NCI-H2196 treated with DMSO at 0.1 percent for 48 hours (cell line): ENCODE measurements around the gene ZMAT5.

Source experiments
- DNase-seq: peaks from one replicate; lab custom pipeline; 2025; ENCODE audit not compliant: unreplicated experiment; lab: John Stamatoyannopoulos, UW

ZMAT5 gene

DNA sequence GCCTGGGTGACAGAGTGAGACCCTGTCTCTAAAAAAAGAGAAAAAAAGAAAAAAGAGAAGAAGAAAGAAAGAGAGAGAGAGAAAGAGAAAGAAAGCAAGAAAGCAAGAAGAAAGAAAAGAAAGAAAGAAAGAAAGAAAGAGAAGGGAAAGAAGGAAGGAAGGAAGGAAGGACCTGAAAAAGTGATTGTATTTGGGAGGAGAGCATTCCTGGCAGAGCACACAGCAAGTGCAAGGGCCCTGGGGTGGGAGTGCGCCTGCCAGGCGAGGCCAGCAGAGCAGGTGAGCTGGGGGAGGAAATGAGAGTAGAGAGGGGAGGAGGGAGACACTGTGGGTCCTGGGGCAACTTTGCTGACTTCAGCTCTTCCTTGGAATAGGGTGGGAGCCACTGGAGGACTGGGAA is 54.7 kb downstream of the ZMAT5 start:
- no peak for DNase-seq

DNA sequence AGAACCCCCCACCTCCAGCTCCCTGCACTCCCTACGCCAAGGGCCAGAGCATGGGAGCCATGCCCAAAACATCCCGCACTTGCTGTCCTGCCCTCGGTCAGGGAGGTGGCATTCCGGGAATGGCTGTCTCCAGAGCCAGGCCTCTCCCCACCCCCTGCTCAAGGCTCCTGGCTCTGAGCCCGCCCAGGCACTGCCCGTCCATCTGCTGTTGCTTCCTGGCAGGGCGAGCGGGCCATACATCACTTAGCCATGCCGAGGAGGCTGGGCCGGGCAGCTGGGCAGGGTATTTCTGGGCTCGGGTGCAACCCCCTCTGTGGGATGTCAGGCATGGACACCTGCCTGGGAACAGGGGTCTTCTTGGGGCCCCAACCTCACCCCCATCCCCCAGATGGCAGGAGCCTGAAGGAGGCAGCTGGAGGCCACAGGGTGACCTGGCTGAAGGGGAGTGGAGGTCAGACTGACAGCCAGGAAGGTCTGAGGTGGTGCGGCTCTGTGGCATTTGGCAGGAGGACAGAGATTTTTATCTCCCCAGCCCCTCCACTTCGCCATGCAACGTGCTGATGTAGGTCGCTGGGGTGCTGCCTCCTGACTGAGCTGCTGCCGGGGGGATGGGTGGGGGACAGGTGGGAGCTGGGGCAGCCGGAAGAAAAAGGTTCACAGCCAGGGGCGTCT is 55.7 kb downstream of the ZMAT5 start:
- no peak for DNase-seq

DNA sequence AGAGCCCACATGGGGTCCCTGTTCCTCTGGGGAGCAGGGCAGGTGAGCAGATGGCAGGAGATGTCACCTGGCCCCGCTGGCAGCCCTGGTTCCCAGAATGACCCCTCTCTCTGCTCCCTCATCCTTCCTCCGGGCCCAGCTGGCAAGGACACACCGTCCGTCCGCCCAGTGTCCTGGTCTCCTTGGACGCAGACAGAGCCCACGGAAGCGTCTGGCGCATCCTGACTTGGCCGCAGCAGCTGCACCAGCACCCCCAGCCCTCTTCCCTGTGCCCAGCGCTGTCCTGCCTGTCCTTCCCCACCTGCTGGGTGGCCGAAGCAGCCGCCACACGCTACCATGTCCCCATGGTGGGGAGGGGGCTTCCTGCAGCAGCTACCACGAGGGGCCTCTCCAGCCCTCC is 56.6 kb downstream of the ZMAT5 start:
- no peak for DNase-seq

DNA sequence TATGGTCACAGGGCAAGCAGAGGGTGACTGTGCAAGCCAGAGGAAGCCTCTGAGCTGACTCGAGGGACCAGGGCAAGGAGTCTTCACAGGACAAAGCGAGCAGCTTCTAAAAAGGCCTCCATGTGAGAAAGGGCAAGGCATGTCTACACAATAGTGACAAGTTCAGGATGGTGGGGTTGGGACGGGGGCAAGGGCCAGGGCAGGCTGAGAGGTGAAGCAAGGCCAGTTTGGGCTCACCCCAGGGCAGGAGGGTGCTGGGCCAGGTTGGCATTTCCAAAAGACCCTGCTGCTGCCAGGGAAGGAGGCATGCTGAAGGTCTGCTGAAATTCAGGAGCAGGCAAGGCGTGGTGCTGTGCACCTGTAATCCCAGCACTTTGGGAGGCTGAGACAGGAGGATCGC is 59.3 kb downstream of the ZMAT5 start:
- no peak for DNase-seq

DNA sequence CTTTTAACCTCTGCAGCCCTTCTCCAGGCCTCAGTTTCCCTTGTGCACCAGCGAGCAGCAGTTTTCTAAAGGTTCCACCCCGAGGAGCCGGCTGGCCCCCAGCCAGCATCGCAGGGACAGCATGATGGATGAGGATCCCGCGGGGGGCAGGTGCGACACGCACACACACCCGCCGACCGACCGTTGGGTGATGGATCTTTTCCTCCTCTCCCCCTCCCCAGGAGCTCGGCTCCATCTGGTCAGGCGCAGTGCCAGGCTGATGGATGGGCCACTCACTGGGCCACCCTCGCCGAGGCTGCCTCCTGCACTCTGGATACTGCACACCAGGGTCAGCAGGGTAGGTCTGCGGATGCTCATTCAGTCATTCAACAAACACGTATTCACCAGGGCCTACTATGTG is 59.8 kb downstream of the ZMAT5 start:
- no peak for DNase-seq

DNA sequence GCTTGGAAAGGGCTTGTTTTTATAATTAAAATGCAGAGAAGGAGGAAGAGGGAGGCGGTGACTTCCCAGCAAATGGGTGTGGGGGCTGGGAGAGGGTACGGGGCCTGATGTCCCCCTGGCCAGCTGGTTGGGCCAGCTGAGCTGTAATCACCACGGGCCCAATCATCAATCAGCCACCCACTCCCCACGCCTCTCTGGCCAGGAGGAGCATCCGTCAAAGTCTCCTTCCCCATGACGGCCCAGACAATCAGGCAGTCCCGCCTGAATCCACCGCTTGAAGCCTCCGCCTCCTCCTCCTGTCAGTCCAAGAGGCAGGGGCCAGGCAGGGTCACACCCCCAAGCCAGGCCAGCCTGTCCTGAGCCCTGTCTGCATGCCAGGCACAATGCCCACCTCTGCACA is 60.3 kb downstream of the ZMAT5 start:
- DNase-seq = no peak

DNA sequence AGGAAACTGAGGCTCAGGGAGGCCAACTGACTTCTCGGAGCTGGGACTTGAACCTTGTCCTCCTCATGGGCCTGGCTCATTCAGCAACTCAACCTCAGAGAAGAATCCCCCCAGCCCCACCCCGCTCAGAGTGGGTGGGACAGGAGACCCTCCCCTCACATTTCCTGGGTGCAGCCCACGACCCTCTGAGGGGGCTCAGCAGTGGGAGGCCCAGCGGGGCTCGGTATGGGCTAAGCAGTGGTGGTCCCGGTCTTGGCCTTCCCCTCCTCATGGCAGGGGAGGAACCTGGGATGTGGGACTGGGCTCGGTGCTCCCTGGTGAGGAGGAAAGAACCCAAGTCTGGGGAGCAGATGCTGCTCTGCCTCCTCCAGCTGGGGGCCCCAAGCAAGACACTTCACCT is 61.2 kb downstream of the ZMAT5 start:
- DNase-seq = no peak

DNA sequence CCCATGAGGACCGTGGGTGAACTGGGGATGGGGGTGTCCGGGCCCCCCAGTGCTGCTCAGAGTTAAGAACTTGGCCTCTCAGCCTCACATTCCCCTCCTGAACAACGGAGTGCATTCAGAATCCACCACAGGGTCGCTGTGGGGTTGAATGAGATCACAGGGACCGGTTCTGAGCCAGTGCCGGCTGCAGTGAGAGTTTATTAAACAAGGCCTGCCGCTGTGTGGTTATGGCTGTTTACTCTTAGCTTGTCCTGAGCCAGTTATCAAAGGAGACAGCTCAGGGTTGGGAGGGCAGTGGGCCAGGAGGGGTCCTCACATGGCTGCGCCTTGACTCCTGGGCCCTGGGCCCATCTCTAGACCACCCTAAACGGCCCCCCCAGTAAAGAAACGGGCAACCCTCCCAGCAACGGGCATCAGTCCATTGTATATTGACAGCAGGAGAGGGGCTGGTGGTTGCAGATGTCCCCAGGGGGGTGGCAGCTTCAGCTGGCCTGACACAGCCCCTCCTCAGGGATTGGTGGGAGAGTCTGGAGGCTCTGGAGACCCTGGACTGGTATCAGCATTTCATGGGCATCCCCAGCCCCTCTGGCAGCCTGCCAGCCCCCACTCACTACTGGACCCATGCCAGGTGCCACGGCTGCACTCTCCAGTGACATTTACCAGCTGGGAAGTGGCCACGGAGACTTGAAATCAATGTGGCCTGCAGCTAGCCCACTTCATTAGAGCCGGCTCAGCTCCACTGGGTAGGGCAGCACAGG is 62.1 kb downstream of the ZMAT5 start:
- DNase-seq = no peak

DNA sequence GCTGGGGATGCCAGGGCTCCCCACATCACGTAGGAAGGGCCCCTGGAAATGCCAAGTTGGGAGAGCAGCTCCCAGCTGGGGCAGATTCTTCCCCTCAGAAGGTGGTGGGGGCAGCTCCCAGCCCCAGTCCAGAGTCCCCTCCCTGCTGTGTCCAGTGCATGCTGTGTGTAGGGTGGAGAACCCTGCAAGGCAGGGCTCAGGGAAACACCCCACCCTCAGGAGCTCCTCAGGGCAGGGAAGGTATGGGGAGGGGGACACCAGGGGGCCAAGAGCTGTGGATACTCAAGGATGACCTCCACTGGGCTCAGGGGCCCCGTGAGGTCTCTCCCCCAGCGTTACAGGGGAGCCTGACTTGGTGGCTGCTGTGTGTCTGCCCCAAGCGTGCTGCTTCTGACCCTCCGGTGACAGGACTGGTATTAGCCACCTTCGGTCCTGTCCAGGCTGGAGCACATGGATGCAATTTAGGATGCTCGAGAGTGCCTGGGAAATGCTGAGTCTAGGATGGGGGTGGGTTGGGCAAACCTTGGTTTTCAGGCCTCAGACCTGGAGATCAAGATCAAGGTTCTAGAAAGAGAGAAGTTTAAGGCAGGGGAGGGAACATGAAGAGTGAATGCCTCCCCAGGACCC is 63.1 kb downstream of the ZMAT5 start:
- no peak for DNase-seq

DNA sequence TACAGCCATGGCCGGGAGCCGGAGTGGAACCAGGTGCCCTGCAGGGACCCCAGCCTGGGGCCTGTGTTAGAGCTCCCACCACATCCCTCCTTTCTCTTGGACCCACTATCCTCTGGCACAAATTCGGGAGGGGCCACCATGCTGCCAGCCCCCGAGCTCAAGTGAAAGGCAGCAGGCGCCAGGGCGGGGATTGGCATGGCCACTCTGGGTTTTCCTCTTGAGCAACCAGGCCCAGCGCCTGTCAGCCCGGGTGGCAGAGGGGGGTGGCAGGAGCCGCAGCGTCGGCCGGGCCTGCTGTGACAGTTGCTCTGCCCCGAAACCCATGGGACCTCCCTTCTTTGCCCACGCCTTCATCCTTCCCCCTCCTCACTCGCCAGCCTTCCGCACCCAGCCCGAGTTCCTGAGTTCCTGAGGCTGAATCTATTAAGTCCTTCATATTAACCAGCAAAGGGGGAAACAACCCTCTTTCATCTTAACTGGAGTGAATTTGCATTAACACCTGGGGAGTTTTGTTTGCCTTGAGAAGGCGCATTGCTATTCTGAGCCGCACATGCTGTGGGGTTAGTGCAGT is 63.8 kb downstream of the ZMAT5 start:
- DNase-seq = no peak

DNA sequence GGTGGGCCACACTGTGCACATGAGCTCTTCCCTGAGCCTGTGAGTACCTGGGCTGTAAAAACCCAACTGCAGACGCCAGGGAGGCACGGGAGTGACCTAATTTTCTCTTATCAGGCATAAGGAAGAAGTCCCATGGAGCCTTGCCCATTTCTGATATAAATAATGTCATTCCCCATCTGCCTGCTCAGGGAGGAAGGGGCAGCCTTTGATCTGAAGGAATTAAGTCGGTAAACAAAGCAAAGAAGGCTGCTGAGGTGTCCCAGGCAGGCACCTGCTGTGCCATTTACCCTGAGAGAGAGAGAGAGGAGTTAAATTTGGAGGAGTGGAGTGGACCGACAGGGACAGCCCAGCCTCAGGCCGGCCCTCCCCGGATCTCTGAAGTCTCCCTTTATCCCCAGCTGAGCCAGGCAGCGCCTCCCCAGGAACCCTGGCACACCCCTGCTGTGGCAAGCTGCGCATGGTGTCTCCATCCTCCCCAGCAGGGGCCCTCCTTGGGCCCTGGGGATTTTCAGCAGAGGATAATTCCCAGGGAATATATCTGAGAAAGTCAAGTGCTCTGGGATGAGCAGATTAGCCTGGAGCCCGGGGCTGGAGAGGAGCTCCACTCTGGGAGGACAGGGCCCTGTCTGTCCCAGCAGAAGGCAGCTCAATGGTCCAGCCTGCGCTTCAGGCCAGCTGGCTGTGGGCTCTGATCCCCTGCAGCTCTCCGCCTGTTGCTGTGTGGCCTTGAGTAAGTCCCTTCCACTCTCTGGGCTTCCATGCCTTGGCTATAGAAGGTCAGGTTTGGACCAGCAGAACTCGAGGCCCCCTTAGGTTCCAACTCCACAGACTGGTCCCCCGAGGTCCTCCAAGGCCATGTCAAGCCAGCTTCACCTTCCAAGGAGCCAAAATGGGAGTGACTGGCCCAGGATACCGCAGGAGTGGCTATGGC is 64.5 kb downstream of the ZMAT5 start:
- DNase-seq = no peak

DNA sequence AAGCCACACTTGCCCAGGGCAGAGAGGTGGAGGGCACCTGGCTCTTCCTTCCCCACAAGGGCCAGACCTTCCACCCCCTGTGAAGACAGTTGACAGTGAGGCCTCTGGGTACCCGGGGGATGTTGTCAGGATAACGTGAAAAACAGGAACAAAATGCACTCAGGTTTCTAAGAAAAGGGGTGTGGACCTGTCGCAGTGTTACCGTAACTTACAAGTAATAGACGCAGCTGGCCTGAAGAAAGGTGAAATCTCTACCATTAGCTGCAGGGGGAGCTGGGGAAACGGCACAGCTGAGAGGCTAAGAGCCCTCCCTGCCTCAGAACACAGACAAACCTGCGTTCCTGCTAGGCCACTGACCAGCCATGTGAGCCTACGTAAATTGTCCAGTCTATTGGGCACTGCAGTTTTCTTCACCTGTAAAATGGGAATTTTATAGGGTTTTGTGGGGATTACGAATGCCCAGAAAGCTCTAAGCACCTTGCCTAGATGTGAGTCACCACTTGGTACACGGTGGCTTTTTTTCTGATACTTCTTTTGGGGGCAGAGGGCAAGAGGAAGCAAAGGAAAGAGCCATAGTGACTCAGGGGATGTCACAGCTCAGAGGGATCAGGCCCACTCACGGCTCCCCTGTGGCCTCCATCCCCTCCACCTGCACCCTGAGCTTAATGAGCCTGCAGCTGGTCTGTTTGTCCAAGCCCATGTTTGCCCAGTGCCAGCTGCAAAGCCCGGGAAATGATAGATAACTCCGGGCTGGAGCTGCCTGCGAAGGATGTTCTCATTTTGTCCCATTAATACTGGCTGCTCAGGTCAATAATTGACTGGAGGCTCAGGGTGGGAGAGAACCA is 65.4 kb downstream of the ZMAT5 start:
- peak; percentile 21 for DNase-seq

DNA sequence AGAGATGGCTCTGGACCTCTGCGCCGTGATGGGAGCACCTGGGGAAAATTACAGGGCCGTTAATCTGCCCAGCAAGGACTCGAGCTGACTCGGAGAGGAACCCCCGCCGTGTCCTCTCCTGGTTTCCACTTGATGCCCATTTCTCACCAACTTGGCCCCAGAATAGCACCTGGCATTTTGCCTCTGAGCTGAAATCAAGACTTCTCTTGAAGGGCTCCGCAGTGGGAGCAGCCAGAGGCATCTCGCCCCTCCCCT is 66.0 kb downstream of the ZMAT5 start:
- no peak for DNase-seq

DNA sequence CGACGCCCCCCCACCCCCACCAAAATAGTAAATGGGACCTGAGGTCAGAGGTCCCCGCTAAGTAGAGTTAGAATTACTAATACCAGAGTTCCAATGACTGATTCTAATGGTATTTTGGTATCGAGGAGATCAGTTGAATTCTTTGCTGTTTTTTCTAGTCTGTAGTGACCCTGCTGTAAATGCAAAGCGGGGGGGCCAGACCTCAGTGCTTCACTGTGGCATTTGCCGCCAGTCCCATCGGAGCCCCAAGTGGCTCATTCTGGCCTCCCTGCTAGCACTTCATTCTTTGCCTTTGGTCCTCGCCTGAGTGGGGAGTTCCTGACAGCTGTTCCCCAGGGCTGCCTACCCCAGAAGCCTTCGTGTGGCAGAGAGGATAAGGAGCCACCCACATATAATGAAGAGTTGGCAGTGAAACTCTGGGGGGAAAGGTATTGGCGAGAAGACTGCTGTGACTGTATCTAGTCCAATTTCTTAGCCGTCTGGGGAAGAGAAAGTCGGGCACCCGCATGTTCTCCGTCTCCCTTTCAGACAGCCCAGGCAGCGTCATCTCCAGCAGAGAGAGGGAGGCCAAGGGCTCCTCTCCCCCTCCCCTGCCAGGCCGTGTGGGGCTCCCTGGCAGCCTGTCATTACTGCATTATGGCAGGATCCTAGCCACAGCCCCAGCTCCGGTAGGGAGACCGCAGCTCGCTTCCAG is 66.5 kb downstream of the ZMAT5 start:
- no peak for DNase-seq

DNA sequence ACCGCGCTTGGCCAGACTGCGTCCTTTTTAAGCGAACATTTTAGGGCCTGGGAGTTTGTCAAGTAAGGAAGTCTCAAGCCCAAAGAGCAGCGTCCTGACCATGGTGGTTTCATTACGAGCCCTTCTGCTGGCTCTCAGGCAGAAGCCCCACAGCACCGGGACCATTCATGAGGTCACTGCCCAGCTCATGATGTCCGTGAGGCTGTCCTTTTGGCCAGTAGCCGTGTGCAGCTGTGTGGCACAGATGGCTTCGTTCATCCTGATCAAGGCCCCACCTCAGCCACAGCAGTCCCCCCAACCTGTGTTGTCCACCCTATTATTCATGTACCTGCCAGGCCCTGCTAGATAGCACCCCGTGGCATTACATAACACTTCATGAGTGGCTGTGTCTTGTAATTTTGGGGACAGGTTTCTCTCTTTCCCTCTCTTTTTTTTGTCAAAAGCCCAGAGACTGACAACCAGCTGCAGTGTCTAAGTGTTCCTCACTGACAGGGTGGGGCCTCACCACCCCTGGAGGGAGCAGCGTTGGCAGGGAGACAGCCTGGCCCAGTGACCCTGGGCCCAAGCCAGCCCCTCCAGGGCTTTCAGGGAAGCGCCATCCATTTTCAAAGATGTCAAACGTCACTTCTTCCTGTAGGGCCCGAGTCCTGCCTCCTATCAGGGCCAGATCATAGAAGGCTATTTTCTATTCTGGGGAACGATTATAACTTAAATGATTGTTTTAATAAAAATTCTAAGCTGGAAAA is 68.8 kb downstream of the ZMAT5 start:
- DNase-seq = no peak

DNA sequence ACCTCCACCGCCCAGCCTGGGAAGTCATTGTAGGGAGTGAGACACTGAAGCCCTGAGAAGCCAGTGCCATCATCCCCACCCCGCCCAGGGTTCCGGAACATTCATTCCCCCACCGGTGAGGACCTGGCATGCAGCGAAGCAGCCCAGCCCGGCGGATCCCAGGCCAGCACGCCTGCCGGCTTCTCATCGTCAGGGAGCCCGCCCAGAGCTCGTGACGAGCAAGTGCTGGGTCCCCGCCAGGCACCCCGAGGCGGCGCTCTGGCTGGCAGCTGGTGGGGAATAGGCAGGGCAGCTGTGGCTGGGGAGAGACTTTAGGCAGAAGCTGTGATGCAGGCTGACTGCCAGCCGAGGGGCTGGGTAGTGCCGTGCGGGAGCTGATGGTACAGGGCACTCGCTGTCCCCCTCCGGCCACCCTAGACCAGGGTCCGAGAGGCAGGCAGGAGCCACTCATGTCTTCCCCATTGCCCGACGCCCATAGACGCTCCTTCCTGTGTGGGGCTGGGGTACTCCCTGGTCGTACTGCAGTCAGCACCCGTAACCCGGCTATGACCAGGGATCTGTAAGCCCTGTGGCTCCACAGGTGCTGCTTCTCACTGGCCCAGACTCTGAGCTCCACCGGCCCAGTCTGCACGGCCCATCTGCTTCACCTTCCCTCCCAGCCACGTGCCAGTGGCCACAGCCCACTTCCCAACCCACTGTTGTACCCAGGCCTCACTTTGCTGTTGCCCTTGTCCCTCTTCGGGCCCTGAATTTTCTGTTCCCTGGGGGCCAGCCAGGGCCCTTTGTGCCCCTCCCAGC is 71.5 kb downstream of the ZMAT5 start:
- no peak for DNase-seq

DNA sequence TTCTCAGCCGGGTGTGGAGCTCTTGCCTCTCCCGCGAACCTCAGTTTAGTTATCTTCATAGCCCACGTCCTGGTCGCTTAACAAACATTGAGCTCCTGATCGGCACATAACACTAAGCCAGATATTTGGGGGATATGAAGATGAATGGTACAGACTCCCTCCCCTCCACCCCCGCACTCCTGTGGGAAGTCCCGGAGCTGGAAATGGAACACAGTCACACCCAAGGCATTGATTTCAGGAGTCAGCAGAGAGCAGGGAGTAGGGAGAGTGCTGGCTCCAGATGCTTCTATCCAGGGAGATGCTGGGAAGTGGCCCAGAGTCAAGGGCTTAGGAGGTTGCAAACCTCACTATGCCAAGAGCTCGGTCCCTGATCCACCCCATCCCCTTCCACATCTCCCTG is 73.1 kb downstream of the ZMAT5 start:
- DNase-seq = no peak

DNA sequence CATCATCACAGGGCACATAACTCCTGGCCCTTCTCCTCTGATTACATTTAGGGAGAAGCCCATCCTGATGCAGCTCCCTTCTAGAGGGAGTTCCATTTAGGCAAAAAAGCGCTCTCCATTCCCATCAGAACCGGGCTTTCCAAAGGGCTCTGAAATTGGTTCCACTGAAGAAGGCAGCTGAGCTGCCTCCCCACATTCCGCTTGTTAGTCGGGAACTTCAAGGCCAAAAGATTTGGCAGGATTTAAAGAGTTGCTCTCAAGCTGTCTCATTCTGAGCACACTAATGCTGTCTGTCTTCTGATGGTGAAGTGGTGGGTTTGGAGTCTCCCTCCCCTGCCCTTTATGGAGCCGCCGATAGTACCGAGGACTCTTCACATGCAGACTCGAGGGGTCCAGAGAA is 73.6 kb downstream of the ZMAT5 start:
- DNase-seq = no peak

DNA sequence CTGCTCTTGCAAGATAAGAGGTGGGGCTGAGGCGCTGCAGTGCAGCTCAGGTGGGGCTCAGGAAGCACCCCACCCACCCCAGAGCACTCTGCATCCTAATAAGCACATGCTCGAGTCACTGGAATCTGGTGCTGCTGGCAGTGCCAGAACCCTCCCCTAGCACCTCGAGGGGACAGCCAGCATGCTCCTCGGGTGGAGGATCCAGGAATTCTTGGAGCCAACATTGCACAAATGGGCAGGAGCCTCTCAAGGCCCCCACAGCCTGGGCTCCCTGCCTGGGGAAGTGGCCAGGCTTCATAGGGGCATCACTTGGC is 74.5 kb downstream of the ZMAT5 start:
- DNase-seq = no peak
